GM12872 (cell line): Measurements from ENCODE around the gene MSANTD2.

Experiments used
- TF ChIP-seq, protein P1 (sequence below): IDR thresholded peaks from 3 replicates; pipeline ENCODE4 v1.5.1; 2011; ENCODE audit warnings: low read depth, mild to moderate bottlenecking, low read length, moderate library complexity; ENCODE audit not compliant: insufficient read depth

The MSANTD2 gene

DNA sequence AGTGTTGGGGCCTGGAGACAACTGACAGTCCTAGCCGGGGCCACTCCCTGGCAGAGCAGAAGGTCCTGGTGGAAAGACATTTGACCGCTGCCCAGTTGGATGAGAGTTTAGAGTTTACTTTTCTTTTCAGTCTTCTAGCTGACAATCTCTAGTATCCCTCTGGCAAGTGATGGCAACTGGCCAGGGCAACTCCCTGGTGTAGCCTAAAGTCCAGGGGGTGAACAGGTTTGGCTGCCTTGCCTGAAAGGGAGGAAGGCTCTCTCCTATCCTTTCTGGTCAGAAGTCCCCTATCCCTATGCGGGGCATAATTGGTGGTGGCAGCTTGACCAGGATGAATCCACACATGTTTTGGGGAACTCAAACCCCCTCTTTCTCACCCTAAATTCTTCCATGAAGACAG is 16.8 kb upstream of the MSANTD2 start:
- TF ChIP-seq, protein P1, sequence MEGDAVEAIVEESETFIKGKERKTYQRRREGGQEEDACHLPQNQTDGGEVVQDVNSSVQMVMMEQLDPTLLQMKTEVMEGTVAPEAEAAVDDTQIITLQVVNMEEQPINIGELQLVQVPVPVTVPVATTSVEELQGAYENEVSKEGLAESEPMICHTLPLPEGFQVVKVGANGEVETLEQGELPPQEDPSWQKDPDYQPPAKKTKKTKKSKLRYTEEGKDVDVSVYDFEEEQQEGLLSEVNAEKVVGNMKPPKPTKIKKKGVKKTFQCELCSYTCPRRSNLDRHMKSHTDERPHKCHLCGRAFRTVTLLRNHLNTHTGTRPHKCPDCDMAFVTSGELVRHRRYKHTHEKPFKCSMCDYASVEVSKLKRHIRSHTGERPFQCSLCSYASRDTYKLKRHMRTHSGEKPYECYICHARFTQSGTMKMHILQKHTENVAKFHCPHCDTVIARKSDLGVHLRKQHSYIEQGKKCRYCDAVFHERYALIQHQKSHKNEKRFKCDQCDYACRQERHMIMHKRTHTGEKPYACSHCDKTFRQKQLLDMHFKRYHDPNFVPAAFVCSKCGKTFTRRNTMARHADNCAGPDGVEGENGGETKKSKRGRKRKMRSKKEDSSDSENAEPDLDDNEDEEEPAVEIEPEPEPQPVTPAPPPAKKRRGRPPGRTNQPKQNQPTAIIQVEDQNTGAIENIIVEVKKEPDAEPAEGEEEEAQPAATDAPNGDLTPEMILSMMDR: no peak

DNA sequence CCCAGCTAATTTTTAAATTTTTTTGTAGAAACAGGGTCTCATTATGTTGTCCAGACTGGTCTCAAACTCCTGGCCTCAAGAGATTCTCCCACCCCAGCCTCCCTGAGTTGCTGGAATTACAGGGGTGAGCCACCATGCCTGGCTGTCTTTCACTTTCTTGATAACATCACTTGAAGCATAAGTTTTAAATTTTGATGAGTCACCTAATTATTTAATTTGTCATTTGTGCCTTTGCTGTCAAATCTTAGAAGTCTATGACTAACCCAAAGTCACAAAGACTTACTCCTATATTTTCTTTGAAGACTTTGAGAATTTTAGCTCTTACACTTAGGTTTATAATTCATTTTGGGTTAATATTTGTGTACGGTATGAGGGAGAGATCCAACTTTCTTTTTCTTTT is 14.5 kb upstream of the MSANTD2 start:
- TF ChIP-seq, protein P1: no peak

DNA sequence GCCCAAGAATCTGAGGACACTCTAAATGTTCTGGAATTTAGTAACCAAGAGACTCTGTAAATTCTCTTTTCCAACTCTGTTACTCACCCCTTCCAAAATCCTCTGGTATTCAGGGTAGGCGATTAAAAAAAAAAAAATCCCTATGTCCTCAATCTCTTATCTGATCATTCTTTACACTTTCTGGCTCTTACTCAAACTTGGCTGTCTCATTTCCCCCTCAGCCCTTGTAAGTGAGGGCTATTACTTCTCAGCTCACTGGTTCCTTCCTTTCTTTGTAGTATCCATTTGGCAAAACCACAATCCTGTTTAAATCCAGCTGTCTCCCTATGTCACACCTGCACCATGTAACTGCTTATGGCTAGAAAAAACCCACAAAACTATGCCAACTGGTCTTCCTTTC is 12.7 kb upstream of the MSANTD2 start:
- TF ChIP-seq, protein P1: no peak

DNA sequence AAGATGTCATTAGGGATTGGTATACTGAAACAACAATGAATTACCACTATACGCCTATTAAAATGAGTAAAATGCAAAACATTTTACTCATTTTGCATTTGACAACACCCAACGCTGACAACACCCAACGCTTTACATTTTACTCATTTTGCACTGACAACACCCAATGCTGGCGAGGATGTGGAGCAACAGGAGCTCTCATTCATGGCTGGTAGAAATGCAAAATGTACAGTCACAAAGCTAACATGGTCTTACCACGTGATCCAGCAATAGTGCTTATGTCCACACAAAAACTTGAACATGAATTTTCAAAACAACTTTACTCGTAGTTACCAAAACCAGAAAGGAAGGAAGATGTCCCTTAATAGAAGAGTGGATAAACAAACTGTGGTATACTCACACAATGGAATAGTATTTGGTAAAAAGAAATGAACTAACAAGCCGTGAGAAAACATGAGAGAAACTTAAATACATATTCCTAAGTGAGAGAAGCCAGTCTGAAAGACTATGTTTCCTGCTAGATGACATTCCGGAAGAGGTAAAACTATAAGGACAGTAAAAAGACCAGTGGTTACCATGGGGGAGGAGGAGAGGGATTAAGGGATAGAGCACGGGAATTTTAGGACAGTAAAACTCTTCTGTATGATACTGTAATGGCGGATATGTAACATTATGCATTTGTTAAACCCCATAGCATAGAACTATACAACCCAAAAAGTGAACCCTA is 11.4 kb upstream of the MSANTD2 start:
- TF ChIP-seq, protein P1: no peak

DNA sequence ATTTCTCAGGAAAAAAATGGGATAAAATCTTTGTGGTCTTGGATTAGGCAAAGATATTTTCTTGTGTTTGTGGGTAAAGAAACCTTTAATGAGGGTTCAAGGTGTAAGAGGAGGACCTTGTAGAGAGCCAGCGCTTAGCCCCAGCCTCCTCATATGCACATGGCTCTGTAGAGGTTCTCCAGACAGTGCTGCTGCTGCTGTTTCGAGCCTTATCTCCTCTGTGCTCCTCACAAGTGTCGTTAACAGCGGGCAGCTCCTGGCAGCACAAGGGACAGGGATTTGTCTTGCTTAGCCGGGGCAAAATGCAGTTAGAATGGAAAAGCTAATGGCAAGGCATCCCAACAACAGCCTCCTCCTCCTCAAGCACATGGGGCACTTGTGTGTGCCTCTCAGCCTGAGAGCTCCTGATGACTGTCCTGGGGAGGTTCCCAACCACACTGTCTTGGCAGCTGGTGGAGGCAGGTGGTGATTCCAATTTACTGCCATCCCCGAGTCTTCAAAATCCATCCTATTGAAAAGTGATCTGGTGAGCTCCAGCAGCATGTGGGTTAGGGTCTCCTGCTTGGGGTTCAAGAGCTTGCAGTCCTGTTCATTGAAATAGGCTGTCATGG is 7.6 kb upstream of the MSANTD2 start:
- TF ChIP-seq, protein P1: no peak

DNA sequence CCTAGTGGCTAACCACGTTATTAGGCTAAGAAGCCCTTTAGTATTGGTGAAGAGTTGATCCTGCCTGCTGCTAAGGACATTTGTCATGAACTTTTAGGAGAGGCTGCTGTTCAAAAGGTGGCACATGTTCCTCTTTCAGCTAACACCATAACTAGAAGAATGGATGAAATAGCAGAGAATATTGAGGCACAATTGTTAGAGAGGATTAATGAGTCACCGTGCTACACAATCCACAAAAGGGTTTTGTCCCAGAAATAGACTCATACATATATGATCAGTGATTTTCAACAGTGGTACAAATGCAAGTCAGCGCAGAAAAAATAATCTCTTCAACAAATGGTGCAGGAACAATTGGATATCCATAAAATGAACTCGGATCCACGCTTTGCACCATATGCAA is 7.0 kb upstream of the MSANTD2 start:
- TF ChIP-seq, protein P1: no peak

DNA sequence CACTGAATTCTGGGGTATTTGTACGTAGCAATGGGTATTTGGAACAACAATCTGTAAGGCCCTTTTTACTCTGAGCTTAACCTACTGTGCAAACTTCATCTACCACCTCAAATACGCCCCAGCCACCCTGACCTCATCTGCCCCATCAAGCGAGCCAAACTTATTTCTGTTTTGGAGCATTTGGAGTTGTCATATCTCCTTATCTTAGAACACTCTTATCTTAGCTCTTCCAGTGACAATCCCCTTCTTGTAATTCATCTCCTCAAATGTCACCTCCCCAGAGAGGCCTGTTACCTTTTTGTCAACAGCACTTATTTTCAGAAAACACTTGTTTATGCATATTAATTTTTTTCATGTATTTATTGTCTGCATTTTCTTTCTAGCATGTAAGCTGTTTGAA is 4.7 kb upstream of the MSANTD2 start:
- TF ChIP-seq, protein P1: no peak
